Right cardiac atrium (tissue), 5 donors: ENCODE measurements around the gene LAPTM5. TPM values are rescaled to one million over a fixed set of nuclear protein-coding genes. Genes with fewer than 3 reads are reported as not detected.

Source experiments
- microRNA-seq, 2 donors: library from miRNA; unstranded; fragments of <30 nt; microRNA quantifications; one replicate each; pipeline ENCODE4 v1.2.0, GENCODE V29; 2020 to 2021
- polyA plus RNA-seq: library from polyadenylated mRNA; stranded (reverse); fragments of 200-250 nt; gene quantifications from one replicate; pipeline ENCODE4 v1.2.3, GENCODE V29; 2013
- total RNA-seq, 4 donors: library from RNA; stranded (reverse); fragmentation: NEBNext Ultra II Directional; extraction: Animal tissue kit (Norgen Biotek cat#: 25700); gene quantifications; one replicate each; pipeline ENCODE4 v1.2.1, GENCODE V29; 2021
- donor health status: healthy with polysubstance abuse.
- donor health status: DM: no; HTN: yes; CAD: no.
- donor health status: DM: no; HTN: no; CAD: no.
- donor health status: DM: no; HTN: yes; CAD: no; lungs with severe emphysema.
- donor health status: DM: yes; HTN: yes; CAD: no.

Gene LAPTM5
- total and polyA plus RNA-seq, 5 donors, result 14.4 to 55.1 (median 40.1) TPM

Small RNAs within 50 kb of the gene (microRNA-seq; reads per million reads assigned to microRNA genes)
- 0 reads per million in 2 donors for gene MIR4420

Other genes with a start within 250 kb of the LAPTM5 start
- not detected for gene MATN1, start 34.2 kb downstream of the LAPTM5 start, total RNA-seq
- 0.07 TPM for gene MATN1, start 34.2 kb downstream of the LAPTM5 start, polyA plus RNA-seq
- 10 to 100 TPM; 33.2 to 39.5 (median 38.5) TPM for gene SDC3, start 151.0 kb upstream of the LAPTM5 start, total RNA-seq
- 40.9 TPM for gene SDC3, start 151.0 kb upstream of the LAPTM5 start, polyA plus RNA-seq